SK-N-SH (cell line): ENCODE data around the gene POLD2. TPM values are rescaled to one million over a fixed set of nuclear protein-coding genes. Genes with fewer than 3 reads are reported as not detected.

ENCODE experiments used
- CTCF ChIA-PET: fragments of 300-600, 350-600 bp; formaldehyde crosslinking; extraction: SDS; loops from one replicate; lab custom pipeline; 2021; lab: Yijun Ruan, JAX
- POLR2A ChIA-PET: fragments of 350-600 bp; sonication (Branson Sonifier 250); formaldehyde crosslinking; extraction: SDS; loops from one replicate; lab custom pipeline; 2020; ENCODE audit warnings: antibody characterized with exemption, inconsistent platforms; lab: Yijun Ruan, JAX
- DNase-seq: peaks from one replicate; pipeline ENCODE4 v3.0.0; 2012
- H2AFZ ChIP-seq: fragments of 200-600 bp; sonication (generic); 2 replicates; pipeline ENCODE4 v1.8.1; 2016; ENCODE audit warnings: antibody characterized with exemption, mild to moderate bottlenecking, low read depth
- H3F3A ChIP-seq: fragments of 200-600 bp; sonication (generic); replicated peaks from 2 replicates; pipeline ENCODE3; 2016; ENCODE audit warnings: antibody characterized with exemption, mild to moderate bottlenecking; ENCODE audit not compliant: insufficient read depth
- H3K27ac ChIP-seq, 2 experiments: fragments of 200-500 bp in 1 of 2; fragments of 200-600 bp in 1 of 2; sonication (Bioruptor generic) in 1 of 2; sonication (generic), shearing (Covaris generic) in 1 of 2; 2 replicates each; pipeline versions ENCODE4 v1.5.1 to v1.6.1; 2014 to 2016; ENCODE audit warnings: low read depth in 2 of 2, inconsistent platforms in 1 of 2, low read length in 1 of 2, mild to moderate bottlenecking in 1 of 2, mixed read lengths in 1 of 2
- H3K27me3 ChIP-seq: fragments of 200-600 bp; sonication (generic), shearing (Covaris generic); 2 replicates; pipeline ENCODE4 v1.6.1; 2016; ENCODE audit warnings: mixed run types; ENCODE audit not compliant: insufficient read depth
- H3K36me3 ChIP-seq, 2 experiments: fragments of 200-500 bp in 1 of 2; fragments of 200-600 bp in 1 of 2; sonication (Bioruptor generic) in 1 of 2; sonication (generic) in 1 of 2; replicated peaks in 1 of 2; 2 replicates each; pipeline versions ENCODE3 to v1.5.1; 2014 to 2016; ENCODE audit warnings: low read length in 1 of 2, mild to moderate bottlenecking in 1 of 2; ENCODE audit not compliant: insufficient read depth in 2 of 2, control insufficient read depth in 1 of 2
- H3K4me1 ChIP-seq, 2 experiments: fragments of 200-500 bp in 1 of 2; fragments of 200-600 bp in 1 of 2; sonication (Bioruptor generic) in 1 of 2; sonication (generic), shearing (Covaris generic) in 1 of 2; 2 replicates each; pipeline versions ENCODE4 v1.5.1 to v1.6.1; 2014 to 2016; ENCODE audit warnings: low read depth in 1 of 2, low read length in 1 of 2, mixed run types in 1 of 2; ENCODE audit not compliant: insufficient read depth in 2 of 2, control insufficient read depth in 1 of 2
- H3K4me2 ChIP-seq: fragments of 200-600 bp; sonication (generic), shearing (Covaris generic); 2 replicates; pipeline ENCODE4 v1.6.1; 2017; ENCODE audit warnings: mixed run types
- H3K4me3 ChIP-seq, 2 experiments: fragments of 200-500 bp in 1 of 2; fragments of 200-600 bp in 1 of 2; sonication (Bioruptor generic) in 1 of 2; sonication (generic), shearing (Covaris generic) in 1 of 2; 2 replicates each; pipeline versions ENCODE4 v1.5.1 to v1.8.1; 2014 to 2016; ENCODE audit warnings: low read depth in 2 of 2, inconsistent platforms in 1 of 2, low read length in 1 of 2, mild to moderate bottlenecking in 1 of 2, mixed read lengths in 1 of 2, moderate library complexity in 1 of 2
- H3K79me2 ChIP-seq: fragments of 200-600 bp; sonication (generic); 2 replicates; pipeline ENCODE4 v1.8.1; 2017; ENCODE audit warnings: mild to moderate bottlenecking; ENCODE audit not compliant: insufficient read depth
- H3K9ac ChIP-seq: fragments of 200-600 bp; sonication (generic); 2 replicates; pipeline ENCODE4 v1.6.1; 2017; ENCODE audit warnings: mixed run types
- H3K9me2 ChIP-seq: fragments of 200-600 bp; sonication (generic); 2 replicates; pipeline ENCODE4 v1.6.1; 2017; ENCODE audit warnings: mixed run types
- H3K9me3 ChIP-seq: fragments of 200-600 bp; sonication (generic); 2 replicates; pipeline ENCODE4 v1.6.1; 2017; ENCODE audit warnings: mixed run types, mild to moderate bottlenecking, moderate library complexity
- H4K20me1 ChIP-seq: fragments of 200-600 bp; sonication (generic); 2 replicates; pipeline ENCODE4 v1.6.1; 2017; ENCODE audit warnings: mild to moderate bottlenecking, mixed run types; ENCODE audit not compliant: insufficient read depth
- ELF1 ChIP-seq: IDR thresholded peaks from 2 replicates; pipeline ENCODE4 v1.4.0; 2012
- EZH2phosphoT487 ChIP-seq: fragments of 200-600 bp; sonication (generic); IDR thresholded peaks from 2 replicates; pipeline ENCODE4 v1.6.1; 2017; ENCODE audit warnings: low read depth, mixed run types, mild to moderate bottlenecking, antibody characterized with exemption, moderate library complexity, borderline replicate concordance
- FOSL2 ChIP-seq: IDR thresholded peaks from 2 replicates; pipeline ENCODE4 v1.4.0; 2012; ENCODE audit warnings: low read depth, mild to moderate bottlenecking, moderate library complexity, borderline replicate concordance
- GABPA ChIP-seq: IDR thresholded peaks from 2 replicates; pipeline ENCODE4 v1.4.0; 2012; ENCODE audit warnings: low read depth, mild to moderate bottlenecking
- GATA2 ChIP-seq: sonication (generic); formaldehyde crosslinking; IDR thresholded peaks from 2 replicates; pipeline ENCODE4 v1.5.0; 2020; ENCODE audit warnings: mild to moderate bottlenecking, missing genetic modification reagents
- JUND ChIP-seq: IDR thresholded peaks from 2 replicates; pipeline ENCODE4 v1.4.0; 2012
- MXI1 ChIP-seq: IDR thresholded peaks from 2 replicates; pipeline ENCODE4 v1.6.1; 2012; ENCODE audit warnings: mild to moderate bottlenecking, low read depth, low read length, improper control_type of control experiment
- NFIC ChIP-seq: IDR thresholded peaks from 2 replicates; pipeline ENCODE4 v1.4.0; 2012; ENCODE audit warnings: borderline replicate concordance
- POLR2AphosphoS5 ChIP-seq: IDR thresholded peaks from 2 replicates; pipeline ENCODE4 v1.6.1; 2012; ENCODE audit warnings: low read depth, low read length
- RXRA ChIP-seq: IDR thresholded peaks from 2 replicates; pipeline ENCODE4 v1.4.0; 2012; ENCODE audit warnings: low read depth, mild to moderate bottlenecking, borderline replicate concordance
- SMC3 ChIP-seq: IDR thresholded peaks from 2 replicates; pipeline ENCODE4 v1.6.1; 2012; ENCODE audit warnings: low read depth, low read length, improper control_type of control experiment
- TAF1 ChIP-seq: IDR thresholded peaks from 2 replicates; pipeline ENCODE4 v1.6.1; 2012; ENCODE audit warnings: low read depth, mild to moderate bottlenecking, low read length, moderate library complexity, borderline replicate concordance
- TEAD4 ChIP-seq: IDR thresholded peaks from 2 replicates; pipeline ENCODE4 v1.4.0; 2012; ENCODE audit warnings: mild to moderate bottlenecking, borderline replicate concordance; ENCODE audit not compliant: insufficient read depth
- WGBS: methylation state at CpG from one replicate; pipeline ENCODE4 v1.1.6; 2017; ENCODE audit warnings: low lambda C conversion rate; 5-methylcytosine and 5-hydroxymethylcytosine counted together
- polyA plus RNA-seq, 3 experiments: library from polyadenylated mRNA; depleted of rRNA; stranded (reverse); fragments of >200 nt; gene quantifications; 2 replicates each; pipeline ENCODE4 v1.2.3, GENCODE V29; 2012
- TF ChIP-seq, protein P1 (sequence below): fragments of 150-350 bp; IDR thresholded peaks from 2 replicates; pipeline ENCODE4 v1.6.1; 2017; ENCODE audit warnings: antibody characterized with exemption, low read length, low read depth, borderline replicate concordance
- TF ChIP-seq, protein P2 (sequence below): fragments of 200-600 bp; sonication (generic); IDR thresholded peaks from 2 replicates; pipeline ENCODE4 v1.6.1; 2017; ENCODE audit warnings: antibody characterized with exemption, mild to moderate bottlenecking, moderate library complexity
- TF ChIP-seq, protein P3 (sequence below): IDR thresholded peaks from 2 replicates; pipeline ENCODE4 v1.4.0; 2012; ENCODE audit warnings: low read depth, borderline replicate concordance
- TF ChIP-seq, protein P4 (sequence below): fragments of 150-350 bp; IDR thresholded peaks from 2 replicates; pipeline ENCODE4 v1.6.1; 2016; ENCODE audit warnings: mild to moderate bottlenecking, low read depth, low read length
- TF ChIP-seq, protein P5 (sequence below): IDR thresholded peaks from 2 replicates; pipeline ENCODE4 v1.4.0; 2012; ENCODE audit warnings: low read depth, borderline replicate concordance
- TF ChIP-seq, protein P6 (sequence below): IDR thresholded peaks from 2 replicates; pipeline ENCODE4; 2012

POLD2 gene
- polyA plus RNA-seq, 1 of the 3 experiments (the other 2 are of a cell fraction), result 194 TPM

DNA sequence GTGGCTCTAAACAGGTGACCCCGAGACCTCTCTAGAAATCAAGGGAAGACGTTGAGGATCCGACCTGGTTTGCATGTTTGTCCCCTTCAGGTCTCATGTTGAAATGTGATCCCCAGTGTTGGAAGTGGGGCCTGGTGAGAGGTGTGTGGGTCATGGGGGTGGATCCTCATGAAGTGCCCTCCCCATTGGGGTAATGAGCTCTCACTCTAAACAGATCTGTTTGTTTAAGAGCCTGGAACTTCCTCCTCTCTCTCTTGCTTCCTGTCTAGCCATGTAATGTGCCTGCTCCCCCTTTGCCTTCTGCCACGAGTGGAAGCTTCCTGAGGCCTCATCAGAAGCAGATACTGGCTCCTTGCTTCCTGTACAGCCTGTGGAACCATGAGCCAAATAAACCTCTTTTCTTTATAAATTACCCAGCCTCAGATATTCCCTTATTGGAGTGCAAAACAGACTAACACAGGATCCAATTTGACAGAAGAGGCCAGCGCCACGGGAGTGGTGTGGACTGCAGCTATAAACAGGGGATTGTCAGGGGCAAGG lies 30.2 kb downstream of the POLD2 start:
- peaks cover 28% of the 10 kb centered on the region for H3F3A ChIP-seq
- H3K4me2 ChIP-seq, result no peak overlapping the region
- H3K9me2 ChIP-seq, result no peaks in the 10 kb centered on the region
- H3K4me1 ChIP-seq, result peaks cover 5 to 12% of the 10 kb centered on the region in 2 experiments; a peak in 2 of 4 replicates
- no peaks in the 10 kb centered on the region for H4K20me1 ChIP-seq
- H3K79me2 ChIP-seq, result no peaks in the 10 kb centered on the region
- H3K4me3 ChIP-seq, result no peak overlapping the region
- CTCF ChIA-PET, result interaction anchor here (0.9 to 1.7 kb wide), 3 partner anchors 13 to 108 kb away, joined by 3 to 4 read pairs (median 3); partner anchors contain the start of gene YKT6
- TF ChIP-seq ELF1 (no peak), FOSL2 (no peak), POLR2AphosphoS5 (no peak), RXRA (no peak), NFIC (no peak), MXI1 (no peak), TAF1 (no peak), GABPA (no peak), EZH2phosphoT487 (no peak), SMC3 (no peak), GATA2 (CRISPR knock-in tag) (no peak), TEAD4 (no peak), JUND (no peak)
- TF ChIP-seq, protein P1, sequence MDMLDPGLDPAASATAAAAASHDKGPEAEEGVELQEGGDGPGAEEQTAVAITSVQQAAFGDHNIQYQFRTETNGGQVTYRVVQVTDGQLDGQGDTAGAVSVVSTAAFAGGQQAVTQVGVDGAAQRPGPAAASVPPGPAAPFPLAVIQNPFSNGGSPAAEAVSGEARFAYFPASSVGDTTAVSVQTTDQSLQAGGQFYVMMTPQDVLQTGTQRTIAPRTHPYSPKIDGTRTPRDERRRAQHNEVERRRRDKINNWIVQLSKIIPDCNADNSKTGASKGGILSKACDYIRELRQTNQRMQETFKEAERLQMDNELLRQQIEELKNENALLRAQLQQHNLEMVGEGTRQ, result no peak
- TF ChIP-seq, protein P2, sequence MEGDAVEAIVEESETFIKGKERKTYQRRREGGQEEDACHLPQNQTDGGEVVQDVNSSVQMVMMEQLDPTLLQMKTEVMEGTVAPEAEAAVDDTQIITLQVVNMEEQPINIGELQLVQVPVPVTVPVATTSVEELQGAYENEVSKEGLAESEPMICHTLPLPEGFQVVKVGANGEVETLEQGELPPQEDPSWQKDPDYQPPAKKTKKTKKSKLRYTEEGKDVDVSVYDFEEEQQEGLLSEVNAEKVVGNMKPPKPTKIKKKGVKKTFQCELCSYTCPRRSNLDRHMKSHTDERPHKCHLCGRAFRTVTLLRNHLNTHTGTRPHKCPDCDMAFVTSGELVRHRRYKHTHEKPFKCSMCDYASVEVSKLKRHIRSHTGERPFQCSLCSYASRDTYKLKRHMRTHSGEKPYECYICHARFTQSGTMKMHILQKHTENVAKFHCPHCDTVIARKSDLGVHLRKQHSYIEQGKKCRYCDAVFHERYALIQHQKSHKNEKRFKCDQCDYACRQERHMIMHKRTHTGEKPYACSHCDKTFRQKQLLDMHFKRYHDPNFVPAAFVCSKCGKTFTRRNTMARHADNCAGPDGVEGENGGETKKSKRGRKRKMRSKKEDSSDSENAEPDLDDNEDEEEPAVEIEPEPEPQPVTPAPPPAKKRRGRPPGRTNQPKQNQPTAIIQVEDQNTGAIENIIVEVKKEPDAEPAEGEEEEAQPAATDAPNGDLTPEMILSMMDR, result no peak
- TF ChIP-seq, protein P3, sequence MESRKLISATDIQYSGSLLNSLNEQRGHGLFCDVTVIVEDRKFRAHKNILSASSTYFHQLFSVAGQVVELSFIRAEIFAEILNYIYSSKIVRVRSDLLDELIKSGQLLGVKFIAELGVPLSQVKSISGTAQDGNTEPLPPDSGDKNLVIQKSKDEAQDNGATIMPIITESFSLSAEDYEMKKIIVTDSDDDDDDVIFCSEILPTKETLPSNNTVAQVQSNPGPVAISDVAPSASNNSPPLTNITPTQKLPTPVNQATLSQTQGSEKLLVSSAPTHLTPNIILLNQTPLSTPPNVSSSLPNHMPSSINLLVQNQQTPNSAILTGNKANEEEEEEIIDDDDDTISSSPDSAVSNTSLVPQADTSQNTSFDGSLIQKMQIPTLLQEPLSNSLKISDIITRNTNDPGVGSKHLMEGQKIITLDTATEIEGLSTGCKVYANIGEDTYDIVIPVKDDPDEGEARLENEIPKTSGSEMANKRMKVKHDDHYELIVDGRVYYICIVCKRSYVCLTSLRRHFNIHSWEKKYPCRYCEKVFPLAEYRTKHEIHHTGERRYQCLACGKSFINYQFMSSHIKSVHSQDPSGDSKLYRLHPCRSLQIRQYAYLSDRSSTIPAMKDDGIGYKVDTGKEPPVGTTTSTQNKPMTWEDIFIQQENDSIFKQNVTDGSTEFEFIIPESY, result no peak
- TF ChIP-seq, protein P4, sequence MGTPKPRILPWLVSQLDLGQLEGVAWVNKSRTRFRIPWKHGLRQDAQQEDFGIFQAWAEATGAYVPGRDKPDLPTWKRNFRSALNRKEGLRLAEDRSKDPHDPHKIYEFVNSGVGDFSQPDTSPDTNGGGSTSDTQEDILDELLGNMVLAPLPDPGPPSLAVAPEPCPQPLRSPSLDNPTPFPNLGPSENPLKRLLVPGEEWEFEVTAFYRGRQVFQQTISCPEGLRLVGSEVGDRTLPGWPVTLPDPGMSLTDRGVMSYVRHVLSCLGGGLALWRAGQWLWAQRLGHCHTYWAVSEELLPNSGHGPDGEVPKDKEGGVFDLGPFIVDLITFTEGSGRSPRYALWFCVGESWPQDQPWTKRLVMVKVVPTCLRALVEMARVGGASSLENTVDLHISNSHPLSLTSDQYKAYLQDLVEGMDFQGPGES, result no peak
- TF ChIP-seq, protein P5, sequence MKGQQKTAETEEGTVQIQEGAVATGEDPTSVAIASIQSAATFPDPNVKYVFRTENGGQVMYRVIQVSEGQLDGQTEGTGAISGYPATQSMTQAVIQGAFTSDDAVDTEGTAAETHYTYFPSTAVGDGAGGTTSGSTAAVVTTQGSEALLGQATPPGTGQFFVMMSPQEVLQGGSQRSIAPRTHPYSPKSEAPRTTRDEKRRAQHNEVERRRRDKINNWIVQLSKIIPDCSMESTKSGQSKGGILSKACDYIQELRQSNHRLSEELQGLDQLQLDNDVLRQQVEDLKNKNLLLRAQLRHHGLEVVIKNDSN, result no peak
- TF ChIP-seq, protein P6, sequence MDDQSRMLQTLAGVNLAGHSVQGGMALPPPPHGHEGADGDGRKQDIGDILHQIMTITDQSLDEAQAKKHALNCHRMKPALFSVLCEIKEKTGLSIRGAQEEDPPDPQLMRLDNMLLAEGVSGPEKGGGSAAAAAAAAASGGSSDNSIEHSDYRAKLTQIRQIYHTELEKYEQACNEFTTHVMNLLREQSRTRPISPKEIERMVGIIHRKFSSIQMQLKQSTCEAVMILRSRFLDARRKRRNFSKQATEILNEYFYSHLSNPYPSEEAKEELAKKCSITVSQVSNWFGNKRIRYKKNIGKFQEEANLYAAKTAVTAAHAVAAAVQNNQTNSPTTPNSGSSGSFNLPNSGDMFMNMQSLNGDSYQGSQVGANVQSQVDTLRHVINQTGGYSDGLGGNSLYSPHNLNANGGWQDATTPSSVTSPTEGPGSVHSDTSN, result no peak
- no peak overlapping the region for H2AFZ ChIP-seq
- H3K27me3 ChIP-seq, result no peaks in the 10 kb centered on the region
- no peak overlapping the region for H3K9ac ChIP-seq
- no peak overlapping the region for H3K27ac ChIP-seq
- no peaks in the 10 kb centered on the region for H3K36me3 ChIP-seq
- no peaks in the 10 kb centered on the region for H3K9me3 ChIP-seq
- WGBS, result 93% methylated on average over 6 of the region's 6 CpGs
- POLR2A ChIA-PET, result no interaction called here
- DNase-seq, result no peak
